Activated CD8-positive, alpha-beta memory T cell treated with anti-CD3 and anti-CD28 coated beads, Interleukin-2, amount 50 U/mL, for 24 hours (primary cell): ENCODE results near the gene SEPTIN12.

Experiments used
- DNase-seq: peaks from one replicate; pipeline ENCODE4 v3.0.0-alpha.2; 2020; ENCODE audit errors: extremely low read depth

The SEPTIN12 gene

DNA sequence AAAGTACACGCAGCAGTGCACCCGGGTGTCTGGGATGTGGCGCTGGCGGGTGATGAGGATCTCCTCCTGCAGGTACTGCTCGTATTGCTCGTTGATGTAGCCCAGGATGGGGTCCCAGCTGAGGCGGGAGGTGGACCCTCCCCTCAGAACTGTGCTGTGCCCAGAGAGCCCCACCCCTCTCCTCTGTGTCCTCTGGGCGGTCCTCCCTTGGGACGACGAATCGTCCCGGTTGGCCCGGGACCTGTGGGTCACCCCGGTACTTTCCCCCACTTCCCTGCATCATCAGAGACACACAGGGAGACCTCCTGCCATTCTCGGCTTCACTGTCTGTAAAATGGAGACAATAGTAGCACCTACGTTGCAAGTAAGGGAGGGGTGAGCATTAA lies 4.2 kb downstream of the SEPTIN12 start:
- DNase-seq = no peak

GRCh38 chr16:4783251-4783950 lies 4.7 kb downstream of the SEPTIN12 start:
- no peak for DNase-seq

DNA sequence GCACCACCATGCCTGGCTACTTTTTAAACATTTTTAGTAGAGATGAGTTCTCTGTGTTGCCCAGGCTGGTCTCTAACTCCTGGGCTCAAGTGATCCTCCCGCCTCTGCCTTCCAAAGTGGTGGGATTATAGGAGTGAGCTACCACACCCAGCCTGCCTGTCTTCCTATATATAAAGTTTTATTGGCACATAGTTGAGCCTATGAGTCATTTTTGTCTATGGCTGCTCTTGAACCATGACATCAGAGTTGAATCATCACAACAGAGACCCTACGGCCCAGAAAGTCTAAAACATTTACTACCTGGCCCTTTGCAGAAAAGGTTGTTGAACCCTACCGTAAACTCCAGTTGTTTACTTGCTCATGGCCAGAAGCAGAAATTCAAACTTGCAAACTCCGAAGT lies 7.9 kb downstream of the SEPTIN12 start:
- DNase-seq = no peak

DNA sequence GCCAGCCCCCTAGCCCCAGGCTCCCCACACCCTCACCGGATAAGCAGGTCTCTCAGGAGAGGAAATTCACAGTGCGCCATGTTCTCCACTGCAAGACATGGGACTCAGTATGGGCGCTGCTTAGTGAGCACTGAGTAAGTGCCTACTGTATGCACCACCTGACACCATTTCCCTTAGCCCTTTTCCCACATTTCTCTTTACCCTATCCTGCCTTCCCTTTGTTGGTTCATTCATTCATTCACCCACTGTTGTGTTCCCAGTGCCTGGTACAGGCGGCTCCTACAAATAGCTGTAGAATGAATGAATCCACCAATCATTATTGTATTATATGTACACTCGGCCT lies 10.1 kb downstream of the SEPTIN12 start:
- DNase-seq = no peak

DNA sequence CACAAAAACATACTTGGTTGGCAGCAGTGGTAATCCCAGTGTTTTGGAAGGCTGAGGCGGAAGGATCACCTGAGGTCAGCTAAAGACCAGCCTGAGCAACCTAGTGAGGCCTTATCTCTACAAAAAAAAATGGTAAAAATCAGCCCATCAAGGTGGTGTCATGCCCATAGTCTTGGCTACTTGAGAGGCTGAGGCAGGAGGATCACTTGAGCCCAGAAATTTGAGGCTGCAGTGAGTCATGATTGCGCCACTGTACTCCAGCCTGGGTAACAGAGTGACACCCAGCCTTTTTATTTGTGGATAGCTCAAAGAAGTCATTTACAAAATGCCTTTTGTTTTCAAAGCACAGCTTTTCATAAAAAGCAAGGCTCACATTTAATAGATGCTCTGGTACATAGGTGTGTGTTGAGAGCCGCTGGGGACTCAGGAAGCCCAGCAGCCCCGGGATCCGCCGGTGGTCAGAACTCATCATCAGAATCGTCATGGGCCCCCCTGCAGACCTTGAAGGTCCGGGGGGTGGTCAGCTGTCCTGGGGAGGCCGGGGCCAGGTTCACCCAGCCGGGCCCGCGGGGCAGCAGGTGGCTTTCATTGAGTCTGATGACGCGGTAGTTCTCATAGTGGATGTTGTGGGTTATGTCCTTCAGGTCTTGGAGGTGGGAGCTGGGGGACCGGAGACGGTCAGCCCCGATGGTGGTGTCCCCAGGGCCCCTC lies 10.7 kb downstream of the SEPTIN12 start:
- DNase-seq = no peak

- no peak for DNase-seq
Observed at GRCh38 chr16:4776141-4776705, 11.9 kb downstream of the SEPTIN12 start.

DNA sequence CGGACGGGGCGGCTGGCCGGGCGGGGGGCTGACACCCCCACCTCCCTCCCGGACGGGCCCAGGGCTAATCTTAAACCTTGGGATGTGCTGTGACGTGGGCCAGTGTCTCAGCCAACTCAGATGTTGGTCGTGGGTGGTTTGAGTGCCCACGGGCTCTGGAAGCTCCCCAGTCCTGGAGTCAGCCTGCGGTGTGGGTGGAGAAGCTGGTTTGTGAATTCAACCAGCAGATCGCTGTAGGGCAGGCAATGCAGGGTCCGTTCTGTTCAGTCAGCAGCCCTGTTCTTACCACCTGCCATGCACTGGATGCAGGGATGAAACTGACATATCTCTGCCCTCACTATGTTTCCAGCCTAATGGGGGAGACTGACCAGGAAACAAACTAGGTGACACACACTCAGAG lies 13.1 kb downstream of the SEPTIN12 start:
- no peak for DNase-seq

GRCh38 chr16:4772351-4772750 lies 15.8 kb downstream of the SEPTIN12 start:
- no peak for DNase-seq

- DNase-seq = no peak
Observed at GRCh38 chr16:4771646-4772045, 16.5 kb downstream of the SEPTIN12 start.

DNA sequence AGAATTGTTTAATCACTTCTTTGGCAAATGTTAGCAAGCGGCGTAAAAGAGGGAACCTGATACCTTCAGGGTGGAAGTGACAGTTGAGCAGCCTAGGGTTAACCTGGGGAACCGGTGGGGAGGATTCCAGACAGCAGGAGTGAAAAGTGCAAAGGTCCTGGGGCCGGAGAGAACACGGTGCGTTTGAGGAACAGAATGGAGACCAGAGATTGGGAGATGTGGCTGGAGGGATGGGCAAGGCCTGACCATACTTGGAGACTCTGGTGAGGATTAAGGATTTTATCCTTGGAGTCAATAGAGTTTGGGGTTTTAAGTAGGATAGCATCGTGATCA lies 18.9 kb downstream of the SEPTIN12 start:
- no peak for DNase-seq

DNA sequence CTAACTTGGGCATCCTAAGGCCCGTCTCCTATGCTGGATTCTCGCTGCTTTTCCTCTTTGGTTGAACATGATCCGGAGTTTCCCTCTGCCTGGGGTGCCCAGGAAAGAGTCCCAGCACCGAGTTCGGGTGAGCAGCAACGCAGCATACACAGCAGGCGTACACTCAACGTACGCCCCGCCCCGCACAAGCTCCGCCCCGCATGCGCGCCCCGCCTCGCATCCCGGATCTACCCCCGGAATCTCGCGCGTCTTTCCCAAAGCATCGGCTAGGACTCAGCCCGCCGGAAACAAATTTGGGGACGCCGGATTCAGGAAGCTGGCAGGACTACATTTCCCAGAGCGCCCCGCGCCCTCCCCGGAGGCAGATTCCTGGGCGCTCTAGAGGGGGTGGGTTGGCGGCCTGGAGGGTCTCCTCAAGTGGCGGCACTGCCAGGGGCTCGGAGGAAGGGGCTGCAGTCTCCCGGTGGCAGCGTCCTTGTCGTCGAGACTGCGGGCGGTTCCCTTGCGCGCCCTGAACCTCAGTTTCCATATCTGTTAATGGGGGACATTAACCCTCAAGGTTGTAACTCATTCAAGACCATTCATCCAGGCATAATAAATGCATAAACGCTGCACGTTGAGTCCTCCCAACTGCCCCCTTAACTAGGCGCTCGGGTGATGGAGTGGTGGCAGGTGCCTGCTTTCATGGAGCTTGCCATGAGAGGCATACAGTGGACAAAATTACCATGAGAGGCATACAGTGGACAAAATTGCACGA lies 19.4 kb downstream of the SEPTIN12 start:
- DNase-seq = peak; percentile 82

- no peak for DNase-seq
Observed at GRCh38 chr16:4767872-4768548, 20.1 kb downstream of the SEPTIN12 start.

DNA sequence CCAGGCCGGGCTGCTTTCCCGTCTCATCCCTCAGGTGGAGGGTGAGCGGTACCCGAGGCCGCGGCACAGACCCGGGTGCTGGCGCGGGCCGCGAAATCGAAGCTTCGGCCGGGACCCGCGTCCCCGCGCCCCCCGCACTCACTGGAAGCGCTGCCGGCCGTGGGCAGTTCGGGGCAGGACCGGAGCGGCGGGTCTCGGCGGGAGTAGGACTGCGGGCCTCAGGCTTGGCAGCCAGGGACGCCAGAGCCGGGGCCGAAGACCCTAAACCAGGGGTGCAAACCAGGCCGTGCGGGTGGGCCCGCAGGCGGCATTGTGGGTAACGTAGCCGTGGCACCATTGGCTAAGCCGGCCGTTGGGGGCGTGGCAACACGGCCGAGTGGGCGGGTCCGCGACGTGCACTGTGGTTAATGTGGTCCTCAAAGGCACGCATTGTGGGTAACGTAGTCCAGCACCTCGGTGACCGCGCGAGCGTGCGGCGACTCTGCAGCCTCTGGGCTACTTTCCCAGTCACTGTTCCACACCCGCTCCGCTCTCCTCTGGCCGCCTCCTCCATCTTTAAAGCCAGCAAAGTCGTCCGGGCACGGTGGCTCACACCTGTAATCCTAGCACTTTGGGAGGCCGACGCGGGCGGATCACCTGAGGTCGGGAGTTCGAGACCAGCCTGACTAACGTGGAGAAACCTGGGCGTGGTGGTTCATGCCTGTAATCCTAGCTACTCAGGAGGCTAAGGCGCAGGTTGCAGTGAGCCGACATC lies 21.1 kb downstream of the SEPTIN12 start, which contains the start of gene ZNF500:
TSS of gene ZNF500 (minus strand) at position 288 of the 754 bp plus-strand sequence. CDS start 1,184 bp downstream, outside the sequence.
- peak; percentile 94 for DNase-seq

DNA sequence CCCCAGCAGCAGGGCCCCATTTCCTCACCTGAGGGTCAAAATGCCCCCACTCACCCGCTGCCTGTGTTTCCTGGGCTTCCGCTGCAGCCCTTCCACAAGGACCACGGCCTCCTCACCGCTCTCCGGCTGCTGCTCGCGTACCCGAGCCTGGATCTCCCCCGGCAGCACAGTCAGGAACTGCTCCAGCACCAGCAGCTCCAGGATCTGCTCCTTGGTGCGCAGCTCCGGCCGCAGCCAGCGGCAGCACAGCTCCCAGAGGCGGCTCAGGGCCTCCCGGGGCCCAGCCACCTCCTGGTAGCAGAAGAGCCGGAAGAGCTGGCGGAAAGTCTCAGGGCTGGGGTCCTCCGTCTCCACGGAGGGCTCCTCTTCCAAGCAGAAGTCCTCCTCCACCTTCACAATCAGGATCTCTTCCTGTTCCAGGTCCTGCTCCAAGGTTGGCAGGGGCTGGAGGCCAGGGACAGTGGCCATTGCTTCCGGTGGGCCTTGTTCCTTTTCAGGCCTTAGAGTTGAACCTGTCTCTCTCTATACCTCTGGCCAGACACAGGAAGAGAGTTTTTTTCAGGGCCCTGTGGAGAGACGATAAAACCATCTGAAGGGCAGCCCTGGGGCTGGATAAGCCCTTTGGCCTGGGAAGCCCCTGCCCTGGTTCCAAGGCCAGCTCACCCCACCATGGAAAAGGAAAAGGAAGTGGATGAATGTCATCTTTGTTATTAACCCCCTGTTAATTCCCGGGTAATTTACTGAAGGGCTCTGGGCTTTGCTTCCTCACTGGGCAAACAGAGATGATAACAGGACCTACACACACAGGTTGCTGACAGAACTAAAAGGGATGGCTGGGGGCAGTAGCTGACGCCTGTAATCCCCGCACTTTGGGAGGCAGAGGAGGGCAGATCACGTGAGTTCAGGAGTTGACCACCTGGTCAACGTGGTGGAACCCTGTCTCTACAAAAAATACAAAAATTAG lies 22.4 kb downstream of the SEPTIN12 start:
- DNase-seq = no peak

GRCh38 chr16:4763791-4764190 lies 24.4 kb downstream of the SEPTIN12 start:
- DNase-seq = no peak

DNA sequence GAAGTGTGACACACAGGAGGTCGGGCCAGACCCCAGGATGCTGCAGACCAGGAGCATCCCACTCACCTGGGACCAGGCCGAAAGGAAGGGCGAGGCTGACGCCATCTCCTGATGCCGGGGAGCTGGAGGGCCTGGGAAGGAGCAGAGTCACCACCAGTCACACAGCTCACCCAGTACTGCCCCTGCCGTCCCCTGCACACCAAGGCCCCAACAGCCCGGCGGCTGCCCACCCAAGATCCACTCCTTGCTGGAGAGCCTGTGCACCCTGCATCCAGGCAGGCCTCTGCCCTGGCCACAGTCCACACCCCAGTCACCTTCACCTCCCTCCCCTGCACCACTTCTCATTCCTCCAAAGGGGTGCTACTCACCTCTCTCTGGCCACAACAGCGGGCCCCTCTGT lies 25.9 kb downstream of the SEPTIN12 start:
- no peak for DNase-seq

DNA sequence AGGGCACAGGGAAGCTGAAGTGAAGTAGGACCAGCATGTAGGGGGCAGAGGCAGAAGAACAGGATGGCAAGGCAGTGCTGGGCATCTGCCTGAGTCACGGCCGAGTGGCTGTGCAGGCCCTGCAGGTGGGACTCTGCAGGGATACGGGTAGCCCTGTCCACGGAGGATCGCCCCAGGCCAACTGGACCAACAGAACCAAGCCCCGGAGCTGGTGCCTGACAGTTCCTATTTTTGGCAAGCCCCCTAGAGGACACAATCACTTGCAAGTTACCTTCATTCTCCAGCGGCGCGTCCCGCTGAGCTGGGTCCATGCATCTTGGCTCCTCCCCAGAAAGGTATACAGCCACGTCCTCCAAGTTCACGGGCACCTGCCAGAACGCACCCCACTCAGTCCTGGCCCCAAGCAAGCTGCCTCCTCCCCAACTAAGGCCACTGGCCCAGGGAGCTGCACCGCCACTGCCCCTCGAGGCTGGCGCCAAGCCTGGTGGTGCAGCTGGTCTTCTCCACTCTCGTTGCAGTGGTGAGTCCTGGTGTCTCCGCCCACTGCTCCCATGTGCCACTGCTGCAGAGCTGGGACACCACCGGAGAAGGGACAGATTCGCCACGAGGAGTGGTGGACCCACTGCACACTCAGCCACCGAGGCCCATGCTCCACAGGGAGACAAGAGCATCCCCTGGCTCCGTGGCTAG lies 27.8 kb downstream of the SEPTIN12 start:
- DNase-seq = no peak

DNA sequence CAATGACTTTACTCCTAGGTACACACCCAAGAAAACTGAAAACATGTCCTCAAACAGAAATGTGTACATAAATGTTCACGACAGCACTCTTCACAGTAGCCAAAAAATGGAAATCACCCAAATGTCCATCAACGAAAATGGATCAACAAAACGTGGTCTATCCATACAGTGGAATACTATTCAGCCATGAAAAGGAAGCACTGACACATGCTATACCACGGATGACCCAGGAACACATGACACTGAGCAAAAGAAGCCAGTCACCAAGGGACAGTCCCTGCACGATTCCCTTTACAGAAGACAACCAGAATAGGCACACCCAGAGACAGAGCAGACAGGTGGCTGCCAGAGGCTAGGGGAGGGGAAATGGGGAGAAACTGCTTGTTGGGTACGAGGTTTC lies 32.5 kb downstream of the SEPTIN12 start:
- no peak for DNase-seq

DNA sequence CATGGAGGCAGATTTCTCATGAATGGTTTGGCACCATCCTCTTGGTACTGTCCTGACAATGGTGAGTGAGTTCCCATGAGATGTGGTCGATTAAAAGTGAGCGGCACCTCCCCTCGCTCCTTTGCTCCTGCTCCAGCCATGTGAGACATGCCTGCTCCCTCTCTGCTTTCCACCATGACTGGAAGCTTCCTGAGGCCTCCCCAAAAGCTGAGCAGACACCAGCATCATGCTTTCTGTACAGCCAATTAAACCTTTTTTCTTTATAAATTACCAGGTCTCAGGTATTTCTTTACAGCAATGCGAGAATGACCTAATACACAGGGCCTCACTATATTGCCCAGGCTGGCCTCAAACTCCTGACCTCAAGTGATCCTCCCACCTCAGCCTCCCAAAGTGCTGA lies 33.3 kb downstream of the SEPTIN12 start:
- no peak for DNase-seq

DNA sequence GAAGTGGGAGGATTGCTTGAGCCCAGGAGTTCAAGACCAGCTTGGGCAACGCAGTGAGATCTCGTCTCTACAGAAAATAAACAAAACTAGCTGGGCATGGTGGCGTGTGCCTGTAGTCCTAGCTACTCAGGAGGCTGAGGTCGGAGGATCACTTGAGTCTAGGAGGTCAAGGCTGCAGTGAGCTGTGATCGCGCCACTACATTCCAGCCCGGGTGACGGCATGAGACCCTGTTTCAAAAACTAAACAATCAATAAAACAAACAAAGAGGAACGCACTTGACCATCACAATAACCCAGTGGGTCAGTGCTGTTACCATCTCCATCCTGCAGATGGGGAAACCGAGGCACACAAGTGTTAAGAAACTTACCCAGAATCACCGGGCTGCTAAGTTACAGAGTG lies 34.9 kb downstream of the SEPTIN12 start:
- DNase-seq = no peak
